Peyer's patch (tissue), 4 donors: ENCODE results near the gene EDN1. TPM values are rescaled to one million over a fixed set of nuclear protein-coding genes. Genes with fewer than 3 reads are reported as not detected.

Source experiments
- small RNA-seq, 2 donors: library from RNA; depleted of rRNA; stranded (forward); fragments of <200 nt; gene quantifications; one replicate each; pipeline ENCODE3, GENCODE V24; 2016
- total RNA-seq, 4 donors: library from RNA; depleted of rRNA; stranded (reverse); fragments of >200 nt; gene quantifications; one replicate each; pipeline ENCODE4 v1.1.0, GENCODE V29; 2016

The EDN1 gene
- total RNA-seq, 4 donors from 2014 or later = 5.8 to 19.0 (median 13.5) TPM

Small RNA genes within 50 kb of the gene (small RNA-seq; reads per million reads assigned to genes)
- gene SUMO2P12 = 0 reads per million in 2 donors
